ENCODE data around the gene TES.
A peak's percentile ranks its signal among the peaks of the same experiment; 100 is the strongest.

The TES gene

GRCh38 chr7:116211913-116212596, 1.7 kb downstream of the TES start:
- Histone ChIP-seq H3K4me1 (ENCODE audit: control insufficient read depth in 1 of 2, insufficient read depth in 1 of 2, low read depth in 1 of 2, low read length in 1 of 2) (peaks cover 47 to 55% of the 10 kb centered on the region in 2 experiments), H3K27me3 (no peaks in the 10 kb centered on the region), H3K4me3 (ENCODE audit: low read depth in 1 of 2, low read length in 1 of 2) (peak overlapping the region; percentile 71 to 85), H3K36me3 (no peaks in the 10 kb centered on the region), H3K27ac (peak overlapping the region; percentile 91), H3K9me3 (no peaks in the 10 kb centered on the region)
- TF ChIP-seq CTCF (IDR thresholded peaks at IDR 0.05) = no peak

- H3K9me3 ChIP-seq = no peaks in the 10 kb centered on the region
- H3K27ac ChIP-seq = peak overlapping the region; percentile 91
- TF ChIP-seq CTCF (IDR thresholded peaks at IDR 0.05) = no peak
- H3K27me3 ChIP-seq = no peaks in the 10 kb centered on the region
- no peak overlapping the region for H3K4me3 ChIP-seq (ENCODE audit: low read depth in 1 of 2, low read length in 1 of 2)
- H3K36me3 ChIP-seq = no peaks in the 10 kb centered on the region
- H3K4me1 ChIP-seq (ENCODE audit: control insufficient read depth in 1 of 2, insufficient read depth in 1 of 2, low read depth in 1 of 2, low read length in 1 of 2) = peaks cover 47 to 63% of the 10 kb centered on the region in 2 experiments
These were observed 2.5 kb downstream of the TES start for GRCh38 chr7:116212869-116213268.

- Histone ChIP-seq H3K27ac (no peak overlapping the region), H3K27me3 (no peaks in the 10 kb centered on the region), H3K36me3 (no peaks in the 10 kb centered on the region), H3K4me3 (ENCODE audit: low read depth in 1 of 2, low read length in 1 of 2) (no peak overlapping the region), H3K9me3 (no peaks in the 10 kb centered on the region), H3K4me1 (ENCODE audit: control insufficient read depth in 1 of 2, insufficient read depth in 1 of 2, low read depth in 1 of 2, low read length in 1 of 2) (peaks cover 53 to 70% of the 10 kb centered on the region in 2 experiments)
- no peak for TF ChIP-seq CTCF (IDR thresholded peaks at IDR 0.05)
These were observed 3.2 kb downstream of the TES start for GRCh38 chr7:116213361-116214130.

- H3K27me3 ChIP-seq = no peaks in the 10 kb centered on the region
- no peaks in the 10 kb centered on the region for H3K36me3 ChIP-seq
- TF ChIP-seq CTCF (IDR thresholded peaks at IDR 0.05) = no peak
- H3K9me3 ChIP-seq = no peaks in the 10 kb centered on the region
- H3K4me3 ChIP-seq (ENCODE audit: low read depth in 1 of 2, low read length in 1 of 2) = no peak overlapping the region
- H3K4me1 ChIP-seq (ENCODE audit: control insufficient read depth in 1 of 2, insufficient read depth in 1 of 2, low read depth in 1 of 2, low read length in 1 of 2) = peaks cover 61 to 78% of the 10 kb centered on the region in 2 experiments
- H3K27ac ChIP-seq = no peak overlapping the region
These were observed 4.6 kb downstream of the TES start for GRCh38 chr7:116214921-116215320.

GRCh38 chr7:116215551-116215950, 5.2 kb downstream of the TES start:
- TF ChIP-seq CTCF (IDR thresholded peaks at IDR 0.05) = no peak
- Histone ChIP-seq H3K27me3 (no peaks in the 10 kb centered on the region), H3K4me3 (ENCODE audit: low read depth in 1 of 2, low read length in 1 of 2) (no peak overlapping the region), H3K36me3 (no peaks in the 10 kb centered on the region), H3K4me1 (ENCODE audit: control insufficient read depth in 1 of 2, insufficient read depth in 1 of 2, low read depth in 1 of 2, low read length in 1 of 2) (peaks cover 60 to 80% of the 10 kb centered on the region in 2 experiments), H3K9me3 (no peaks in the 10 kb centered on the region), H3K27ac (no peak overlapping the region)
